A673 (cell line): Measurements from ENCODE around the gene CCDC102B. TPM values are rescaled to one million over a fixed set of nuclear protein-coding genes. Genes with fewer than 3 reads are reported as not detected.

Experiments
- BruUV-seq: library from RNA; stranded (reverse); fragments of 400-500 nt; replicated peaks from 2 replicates; lab custom pipeline; 2021; lab: Mats Ljungman, UMichigan
- CTCF ChIA-PET: fragments of 300-600 bp; sonication (Branson Sonifier 250); formaldehyde crosslinking; loops from one replicate; lab custom pipeline; 2022; ENCODE audit warnings: antibody characterized with exemption; lab: Charles Lee
- POLR2A ChIA-PET: fragments of 300-600 bp; sonication (Branson Sonifier 250); formaldehyde crosslinking; loops from one replicate; lab custom pipeline; 2022; ENCODE audit warnings: antibody characterized with exemption; ENCODE audit not compliant: low non-redundant PET; lab: Charles Lee
- DNase-seq: peaks from one replicate; pipeline ENCODE4 v3.0.0-alpha.2; 2015; ENCODE audit warnings: low spot score
- H3K27ac ChIP-seq: fragments of 200-600 bp; sonication (generic); 2 replicates; pipeline ENCODE4 v1.5.1; 2016; ENCODE audit warnings: mixed run types, low read depth, mild to moderate bottlenecking, mixed read lengths, antibody characterized with exemption, low read length; ENCODE audit not compliant: poor library complexity, severe bottlenecking
- H3K27me3 ChIP-seq: fragments of 200-600 bp; sonication (generic); replicated peaks from 2 replicates; pipeline ENCODE4 v1.6.1; 2017; ENCODE audit warnings: mixed run types, low read depth, mild to moderate bottlenecking, mixed read lengths, antibody characterized with exemption, low read length; ENCODE audit not compliant: insufficient read depth, poor library complexity
- H3K36me3 ChIP-seq: fragments of 200-600 bp; sonication (generic); 2 replicates; pipeline ENCODE4 v1.6.1; 2016; ENCODE audit warnings: mixed run types, mild to moderate bottlenecking, mixed read lengths, antibody characterized with exemption, low read length; ENCODE audit not compliant: insufficient read depth, poor library complexity, severe bottlenecking
- H3K4me1 ChIP-seq: fragments of 200-600 bp; sonication (generic); 2 replicates; pipeline ENCODE4 v1.6.1; 2017; ENCODE audit warnings: mixed run types, mild to moderate bottlenecking, mixed read lengths, antibody characterized with exemption, low read length; ENCODE audit not compliant: insufficient read depth, poor library complexity, severe bottlenecking
- H3K4me3 ChIP-seq: fragments of 200-600 bp; sonication (generic); 2 replicates; pipeline ENCODE4 v1.5.1; 2016; ENCODE audit warnings: low read depth, mixed run types, mild to moderate bottlenecking, mixed read lengths, low read length; ENCODE audit not compliant: poor library complexity, severe bottlenecking
- H3K9me3 ChIP-seq: fragments of 200-600 bp; sonication (generic); 2 replicates; pipeline ENCODE4 v1.6.1; 2016; ENCODE audit warnings: mixed run types, low read depth, mild to moderate bottlenecking, mixed read lengths, antibody characterized with exemption, low read length; ENCODE audit not compliant: poor library complexity, severe bottlenecking
- CTCF ChIP-seq: fragments of 300-800, 200-600 bp; sonication (generic); conservative IDR thresholded peaks from 2 replicates; pipeline ENCODE4 v1.5.1; 2017; ENCODE audit warnings: low read depth, mild to moderate bottlenecking, antibody characterized with exemption, low read length, moderate library complexity, mixed read lengths
- EZH2 ChIP-seq: fragments of 200-600 bp; sonication (generic); IDR thresholded peaks from 2 replicates; pipeline ENCODE4 v1.6.1; 2017; ENCODE audit warnings: borderline replicate concordance, low read depth, mild to moderate bottlenecking, mixed read lengths, antibody characterized with exemption, low read length; ENCODE audit not compliant: poor library complexity, severe bottlenecking
- intact Hi-C: fragments of 100-400 bp; cut with micrococcal nuclease; formaldehyde crosslinking; loops from one replicate; pipeline ENCODE4 v1.10.0; 2022; ENCODE audit not compliant: unreplicated experiment
- total RNA-seq: library from RNA; stranded (reverse); gene quantifications from 2 replicates; pipeline ENCODE4 v1.2.3, GENCODE V29; 2021

CCDC102B gene
- total RNA-seq, 1 experiment from 2014 or later: 12.5 TPM

- ChIA-PET POLR2A (no interaction called here), CTCF (no interaction called here)
- no peak for DNase-seq
- Histone ChIP-seq H3K4me1 (peaks cover under 1% of the 10 kb centered on the region), H3K9me3 (no peaks in the 10 kb centered on the region), H3K36me3 (no peaks in the 10 kb centered on the region), H3K27me3 (no peaks in the 10 kb centered on the region), H3K27ac (no peak overlapping the region), H3K4me3 (no peak overlapping the region)
- TF ChIP-seq EZH2: no peak
- no peak for TF ChIP-seq CTCF
- BruUV-seq: no TSS peak
- intact Hi-C loops: no loop called here
Observed at GRCh38 chr18:69044215-69044614, 246.3 kb downstream of the CCDC102B start.

- ChIA-PET POLR2A (no interaction called here), CTCF (no interaction called here)
- H3K27me3 ChIP-seq: no peaks in the 10 kb centered on the region
- no peaks in the 10 kb centered on the region for H3K36me3 ChIP-seq
- no peak overlapping the region for H3K4me3 ChIP-seq
- no peak overlapping the region for H3K27ac ChIP-seq
- BruUV-seq: no TSS peak
- no peaks in the 10 kb centered on the region for H3K4me1 ChIP-seq
- no peaks in the 10 kb centered on the region for H3K9me3 ChIP-seq
- DNase-seq: no peak
- intact Hi-C loops: no loop called here
- TF ChIP-seq EZH2 (no peak), CTCF (no peak)
Observed at GRCh38 chr18:69064063-69064462, 266.2 kb downstream of the CCDC102B start.

- no peaks in the 10 kb centered on the region for H3K4me1 ChIP-seq
- CTCF ChIA-PET: no interaction called here
- TF ChIP-seq CTCF (no peak), EZH2 (no peak)
- POLR2A ChIA-PET: no interaction called here
- no TSS peak for BruUV-seq
- no peaks in the 10 kb centered on the region for H3K9me3 ChIP-seq
- H3K4me3 ChIP-seq: no peak overlapping the region
- no peak overlapping the region for H3K27ac ChIP-seq
- H3K36me3 ChIP-seq: no peaks in the 10 kb centered on the region
- no peaks in the 10 kb centered on the region for H3K27me3 ChIP-seq
- DNase-seq: no peak
- intact Hi-C loops: no loop called here
Observed at GRCh38 chr18:69067048-69067447, 269.2 kb downstream of the CCDC102B start.
